GM04504 (cell line): ENCODE results near the gene NSUN7.

Source experiments
- DNase-seq: peaks from one replicate; pipeline ENCODE4 v3.0.0-alpha.2; 2012; ENCODE audit warnings: low read depth

Gene NSUN7

GRCh38 chr4:40822420-40823166 is 72.8 kb downstream of the NSUN7 start:
- no peak for DNase-seq

DNA sequence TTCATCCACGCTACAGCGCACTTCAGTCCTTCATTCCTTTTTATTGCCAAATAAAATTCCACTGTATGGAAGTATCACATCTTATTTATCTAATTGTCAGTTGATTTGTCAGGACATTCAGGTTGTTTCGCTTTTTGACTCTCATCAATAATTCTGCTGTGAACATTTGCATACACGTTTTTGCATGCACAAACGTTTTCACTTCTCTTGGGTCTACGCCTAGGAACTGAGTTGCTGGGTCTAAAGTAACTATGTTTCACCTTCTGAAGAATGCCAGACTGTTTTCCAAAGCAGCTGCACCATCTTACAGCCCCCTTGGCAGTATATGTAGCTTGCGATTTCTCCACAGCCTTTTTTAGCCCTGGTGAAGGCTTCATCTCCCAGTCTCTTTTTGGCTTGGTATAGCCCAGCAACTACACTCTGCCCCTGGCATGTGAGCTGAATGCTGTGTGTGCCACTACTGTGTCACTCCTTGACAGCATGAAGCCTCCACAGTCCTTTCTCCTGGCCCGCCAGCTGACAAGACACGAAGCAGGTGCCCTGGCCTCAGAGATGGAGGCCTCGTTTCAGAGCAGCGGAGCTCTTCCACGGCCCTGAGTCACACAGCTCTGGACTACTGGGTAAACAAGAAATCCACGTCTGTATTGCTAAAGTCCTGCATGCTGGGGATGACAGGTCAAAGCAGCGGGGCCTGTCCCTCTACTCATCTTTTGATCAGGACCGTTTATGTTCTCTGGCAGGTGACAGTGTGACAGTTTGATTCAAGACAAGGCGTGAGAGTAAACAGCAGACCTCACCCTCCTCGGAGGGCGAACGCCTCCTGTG is 75.5 kb downstream of the NSUN7 start:
- DNase-seq, result no peak

- DNase-seq, result no peak
Measured at GRCh38 chr4:40826821-40827220, 77.1 kb downstream of the NSUN7 start.

- no peak for DNase-seq
Measured at GRCh38 chr4:40827758-40828157, 78.0 kb downstream of the NSUN7 start.

DNA sequence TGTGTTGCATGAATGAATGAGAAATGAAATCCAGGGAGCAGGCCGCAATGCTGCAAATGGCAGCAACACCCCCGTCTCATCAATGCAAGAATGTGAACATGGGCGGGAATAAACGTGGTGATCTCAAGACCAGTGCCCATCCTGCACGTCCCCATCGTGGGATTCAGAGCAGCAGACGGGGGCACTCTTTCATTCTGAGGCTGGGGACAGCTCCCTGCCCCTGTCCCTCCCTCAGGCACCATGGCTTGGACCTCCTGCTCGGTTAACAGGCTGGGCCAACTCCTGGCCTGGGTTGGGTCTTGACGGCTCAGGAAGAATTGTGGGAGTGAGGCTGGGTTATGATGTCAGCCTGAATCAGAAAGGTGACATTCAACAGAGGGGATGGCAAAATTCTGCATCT is 78.9 kb downstream of the NSUN7 start:
- DNase-seq, result no peak

DNA sequence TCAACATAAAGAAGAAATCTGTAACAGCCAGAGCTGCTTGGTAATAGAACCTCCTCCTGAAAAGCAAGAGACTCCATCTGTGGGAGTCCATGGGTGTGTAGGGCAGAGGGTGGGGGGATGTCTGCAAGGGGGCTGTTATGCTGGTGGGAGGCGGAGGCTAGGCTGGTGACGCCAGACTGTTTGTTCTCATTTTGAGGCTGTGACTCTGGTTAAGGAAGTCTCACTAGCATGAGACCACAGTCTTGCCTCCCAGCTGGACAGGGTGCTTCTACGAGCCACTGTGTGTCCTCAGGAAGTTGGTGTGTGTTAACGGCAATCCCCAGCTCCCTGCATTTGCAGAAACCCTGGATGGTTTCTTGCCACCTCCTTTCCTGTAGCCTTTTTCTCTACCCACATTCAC is 79.8 kb downstream of the NSUN7 start:
- no peak for DNase-seq

- DNase-seq, result no peak
Measured at GRCh38 chr4:40831146-40831907, 81.6 kb downstream of the NSUN7 start.

DNA sequence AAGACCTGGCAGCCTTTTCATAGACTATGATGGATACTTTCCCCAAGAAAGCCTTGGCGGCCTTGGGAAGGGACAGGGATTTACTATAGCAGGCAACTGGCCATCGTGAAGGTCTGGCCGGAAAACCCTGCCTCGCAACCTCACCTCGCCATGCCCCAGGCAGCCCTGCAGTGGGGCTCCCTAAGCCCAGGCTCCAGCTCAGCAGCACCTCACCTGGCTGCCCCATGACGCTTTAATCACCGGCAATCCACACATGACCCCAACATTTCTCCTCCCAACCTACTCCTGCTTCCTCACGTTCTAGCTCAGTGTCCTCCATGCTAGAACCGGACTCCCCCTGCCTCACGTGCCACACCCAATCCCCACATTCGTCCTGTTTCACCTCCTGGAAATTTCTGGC is 82.4 kb downstream of the NSUN7 start:
- no peak for DNase-seq

DNA sequence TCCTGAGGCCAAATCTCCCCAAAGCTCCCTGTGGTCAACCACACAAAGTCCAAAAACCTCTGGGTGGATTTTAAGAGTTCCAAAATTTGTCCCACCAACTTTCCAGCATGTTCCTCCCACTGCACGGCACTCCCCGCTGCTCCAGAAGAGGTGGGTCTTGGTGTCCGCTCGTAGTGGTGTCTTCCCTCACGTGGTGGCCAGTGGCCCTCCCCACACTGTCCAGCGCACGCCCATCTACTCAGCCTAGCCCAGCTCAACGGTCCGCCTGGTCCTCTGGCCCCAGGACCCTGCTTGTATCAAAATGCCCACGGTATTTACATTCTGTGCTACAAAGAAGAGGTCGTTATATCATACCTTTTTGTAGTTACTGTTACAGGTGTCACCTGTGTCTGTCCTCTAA is 83.5 kb downstream of the NSUN7 start:
- no peak for DNase-seq

DNA sequence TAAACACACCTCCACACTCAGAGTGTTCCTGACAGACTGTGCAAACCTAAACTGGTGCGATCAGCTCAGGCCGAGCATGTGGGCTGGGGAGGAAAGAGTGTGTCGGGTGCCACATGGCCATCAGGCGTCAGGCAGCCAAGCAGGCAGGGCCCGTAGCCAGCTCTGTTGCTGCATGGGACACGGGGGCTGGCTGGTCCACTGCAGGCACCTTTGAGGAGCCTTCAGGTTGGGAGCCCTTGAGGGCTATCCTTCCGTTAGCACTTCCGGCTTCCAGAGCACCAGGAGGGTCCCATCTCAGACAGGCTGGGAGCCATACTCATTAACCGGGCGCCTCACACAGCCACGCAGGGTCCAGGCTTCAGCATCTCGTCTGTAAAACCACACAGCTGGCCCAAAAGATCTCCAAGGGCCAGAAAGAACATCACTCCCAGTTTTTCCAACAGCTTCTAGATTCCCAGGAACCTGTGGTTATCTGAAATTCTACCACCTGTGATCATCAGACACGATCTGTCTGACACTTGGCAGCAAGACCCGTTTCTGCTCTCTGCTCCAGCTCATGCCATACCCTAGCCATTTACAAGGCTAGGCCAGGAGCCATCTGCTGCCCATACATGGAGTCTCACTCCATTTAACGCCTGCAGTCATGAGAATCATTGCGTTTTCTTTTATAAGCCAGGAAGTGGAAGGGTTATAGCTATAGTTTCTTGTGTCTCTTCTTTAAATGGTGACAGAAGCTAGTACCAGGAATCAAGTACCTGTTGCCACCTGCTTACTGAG is 87.5 kb downstream of the NSUN7 start:
- no peak for DNase-seq

DNA sequence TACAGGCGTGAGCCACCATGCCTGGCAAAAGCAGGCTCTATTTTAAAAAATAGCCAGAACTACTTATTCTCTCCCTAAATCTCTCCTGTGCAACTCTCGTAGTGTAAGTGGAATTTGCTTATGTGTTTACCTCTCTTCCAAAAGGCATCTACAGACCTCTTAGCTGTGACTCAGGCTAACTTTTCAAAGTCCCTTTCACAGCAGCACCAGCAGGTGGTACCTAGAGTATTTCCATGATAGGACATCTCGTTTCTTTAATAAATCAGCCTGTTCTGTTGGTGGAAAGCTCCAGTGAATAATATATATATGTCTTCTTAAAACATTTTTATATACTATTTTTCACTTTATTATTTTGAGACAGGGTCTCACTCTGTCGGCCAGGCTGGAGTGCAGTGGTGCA is 89.0 kb downstream of the NSUN7 start:
- DNase-seq, result no peak

- no peak for DNase-seq
Measured at GRCh38 chr4:40840255-40840984, 90.7 kb downstream of the NSUN7 start.

DNA sequence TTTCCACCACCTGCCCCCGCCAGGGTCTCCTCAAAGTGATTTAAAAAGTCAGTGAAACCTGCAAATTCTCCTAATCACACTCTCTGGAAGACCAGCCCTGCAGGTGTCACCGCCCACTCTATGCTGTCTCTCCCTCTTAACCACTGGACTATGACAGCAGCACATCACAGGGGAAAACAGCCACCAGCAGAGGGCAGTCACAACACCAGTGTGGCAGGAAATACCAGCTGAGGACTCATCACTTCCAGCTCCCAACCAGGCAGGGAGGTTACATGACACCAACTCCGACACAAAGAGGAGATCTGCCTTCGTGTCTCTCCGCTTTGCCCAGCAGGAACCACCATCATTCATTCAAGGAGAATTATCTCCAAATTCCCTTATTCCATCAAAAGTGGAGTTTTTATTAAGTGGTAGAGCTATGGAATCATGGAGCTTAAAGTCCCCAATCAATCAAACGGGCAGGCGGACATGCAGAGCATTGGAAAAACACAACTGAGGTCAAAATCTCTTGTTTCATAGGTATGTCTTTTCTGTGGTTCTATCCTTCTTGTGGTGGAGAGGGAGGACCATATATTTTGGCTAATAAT is 91.3 kb downstream of the NSUN7 start:
- DNase-seq, result peak; percentile 40

GRCh38 chr4:40842318-40842717 is 92.6 kb downstream of the NSUN7 start:
- DNase-seq, result no peak

DNA sequence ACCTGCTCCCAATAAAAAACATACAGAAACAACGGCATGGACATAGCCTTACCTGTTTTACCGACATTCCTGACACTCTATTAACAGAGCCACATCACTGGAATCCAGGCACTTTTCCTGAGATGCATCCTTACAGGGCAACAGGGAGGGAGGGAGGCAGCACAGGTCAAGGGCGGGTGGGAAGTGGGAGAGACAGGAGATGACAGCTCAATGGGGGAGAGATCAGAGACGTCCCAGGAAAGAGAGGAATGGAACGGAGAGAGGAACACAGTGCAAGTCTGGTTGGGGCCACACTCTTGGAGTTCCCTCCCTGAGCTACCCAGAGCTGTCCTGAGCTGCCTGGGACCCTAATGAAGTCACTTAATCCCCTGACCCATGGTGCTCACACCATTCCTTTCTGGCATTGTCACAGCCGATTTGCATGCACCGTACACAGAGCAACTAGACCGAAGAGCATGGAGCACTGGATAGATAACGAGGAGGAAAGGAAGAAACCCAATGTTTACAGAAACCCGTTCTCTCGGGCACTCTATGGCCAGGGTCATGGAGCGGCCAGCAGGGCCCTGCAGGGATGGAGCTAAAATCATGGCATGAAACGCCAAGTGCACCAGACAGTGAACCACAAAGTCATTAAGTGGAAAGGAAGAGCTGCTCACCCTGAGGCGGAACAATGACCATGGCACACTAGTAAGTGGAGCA is 93.1 kb downstream of the NSUN7 start:
- DNase-seq, result no peak

DNA sequence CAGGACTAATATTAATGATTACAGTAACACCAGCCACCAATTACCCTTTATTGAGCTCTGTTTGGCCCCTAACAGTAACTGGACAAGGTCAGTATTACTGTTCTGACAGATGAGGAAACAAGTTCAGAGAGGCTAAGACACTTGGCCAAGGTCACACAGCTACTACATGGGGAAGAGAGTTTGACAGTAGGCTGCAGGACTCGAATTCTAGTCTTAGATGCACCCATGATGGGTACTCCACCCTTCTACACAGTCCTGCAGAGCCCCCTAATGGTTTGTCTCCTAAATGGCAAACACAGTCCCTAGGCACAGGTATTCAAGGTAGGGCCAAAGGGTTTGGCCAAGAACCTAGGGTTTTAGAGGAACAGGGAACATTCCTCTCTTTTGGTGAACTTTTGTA is 93.9 kb downstream of the NSUN7 start:
- DNase-seq, result no peak

GRCh38 chr4:40844261-40844660 is 94.5 kb downstream of the NSUN7 start:
- DNase-seq, result no peak

- no peak for DNase-seq
Measured at GRCh38 chr4:40845154-40845835, 95.5 kb downstream of the NSUN7 start.

- DNase-seq, result no peak
Measured at GRCh38 chr4:40846532-40846931, 96.8 kb downstream of the NSUN7 start.

DNA sequence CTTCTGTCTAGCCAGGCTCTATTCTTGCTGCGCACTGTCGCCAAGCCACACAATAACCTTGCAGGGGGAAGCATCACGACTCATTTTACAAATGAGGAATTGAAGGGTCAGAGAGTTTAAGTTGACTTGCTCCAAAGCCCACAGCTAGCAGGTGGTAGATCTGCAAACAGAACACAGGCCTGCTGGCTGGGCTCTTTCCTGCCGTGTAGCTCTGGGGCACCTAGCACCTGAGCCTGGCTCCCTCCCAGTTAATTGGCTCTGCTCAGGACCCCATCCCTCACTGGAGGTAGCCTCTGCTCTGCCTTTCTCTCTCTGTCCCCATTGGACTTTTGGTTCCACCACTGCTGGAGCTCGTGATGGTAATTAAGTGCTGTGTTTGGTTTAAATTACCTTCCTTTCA is 98.5 kb downstream of the NSUN7 start:
- no peak for DNase-seq
